HEK293 (cell line): ENCODE measurements around the gene ZSCAN5B.

Experiments
- CTCF ChIA-PET: fragments of 350-600 bp; formaldehyde crosslinking; extraction: SDS; loops from one replicate; lab custom pipeline; 2021; ENCODE audit warnings: antibody characterized with exemption; lab: Yijun Ruan, JAX
- POLR2A ChIA-PET: fragments of 300-600 bp; formaldehyde crosslinking; extraction: SDS; loops from one replicate; lab custom pipeline; 2020; ENCODE audit warnings: antibody characterized with exemption, inconsistent platforms; lab: Yijun Ruan, JAX
- H3K27ac ChIP-seq: fragments of 200-500 bp; sonication (Bioruptor generic); 2 replicates; pipeline ENCODE4 v1.5.1; 2014; ENCODE audit warnings: low read depth, low read length, control low read depth, inconsistent platforms; ENCODE audit errors: extremely low read depth
- H3K36me3 ChIP-seq, 2 experiments: fragments of 200-500 bp in 1 of 2; sonication (Bioruptor generic) in 1 of 2; 1 replicate in 1 of 2; 2 replicates in 1 of 2; pipeline ENCODE4 v1.5.1; 2014 to 2017; ENCODE audit warnings: inconsistent platforms in 2 of 2, low read length in 2 of 2; ENCODE audit not compliant: control insufficient read depth in 2 of 2, insufficient read depth in 1 of 2
- H3K4me1 ChIP-seq: fragments of 200-500 bp; sonication (Bioruptor generic); 2 replicates; pipeline ENCODE4 v1.5.1; 2014; ENCODE audit warnings: mild to moderate bottlenecking, low read length, inconsistent platforms; ENCODE audit not compliant: control insufficient read depth, insufficient read depth
- H3K4me3 ChIP-seq: 2 replicates; pipeline ENCODE4 v1.5.1; 2011; ENCODE audit warnings: low read depth, mild to moderate bottlenecking, control low read depth, low read length, moderate library complexity
- H3K9me3 ChIP-seq: fragments of 200-500 bp; sonication (Bioruptor generic); 2 replicates; pipeline ENCODE4 v1.5.1; 2014; ENCODE audit warnings: low read depth, low read length, inconsistent platforms; ENCODE audit not compliant: control insufficient read depth, insufficient read depth
- KLF8 ChIP-seq: fragments of 450-650 bp; formaldehyde crosslinking; IDR thresholded peaks from 2 replicates; pipeline ENCODE4 v1.5.1; 2016; ENCODE audit warnings: missing biosample characterization, missing genetic modification characterization
- ZFP3 ChIP-seq: fragments of 450-650 bp; formaldehyde crosslinking; IDR thresholded peaks from 2 replicates; pipeline ENCODE4 v1.5.1; 2016; ENCODE audit warnings: low read depth, missing biosample characterization, missing genetic modification characterization
- ZNF114 ChIP-seq: fragments of 450-650 bp; formaldehyde crosslinking; IDR thresholded peaks from 2 replicates; pipeline ENCODE4 v1.5.0; 2017; ENCODE audit warnings: missing biosample characterization, missing genetic modification characterization
- ZNF138 ChIP-seq: fragments of 450-650 bp; formaldehyde crosslinking; IDR thresholded peaks from 2 replicates; pipeline ENCODE4 v1.5.1; 2016; ENCODE audit warnings: missing biosample characterization, missing genetic modification characterization, borderline replicate concordance
- ZNF391 ChIP-seq: fragments of 450-650 bp; formaldehyde crosslinking; IDR thresholded peaks from 2 replicates; pipeline ENCODE4 v1.5.1; 2016; ENCODE audit warnings: low read depth, missing biosample characterization, missing genetic modification characterization, borderline replicate concordance
- ZNF521 ChIP-seq: fragments of 450-650 bp; formaldehyde crosslinking; IDR thresholded peaks from 2 replicates; pipeline ENCODE4 v1.5.1; 2017; ENCODE audit warnings: missing biosample characterization, mild to moderate bottlenecking, missing genetic modification characterization
- ZNF629 ChIP-seq: fragments of 450-650 bp; formaldehyde crosslinking; IDR thresholded peaks from 2 replicates; pipeline ENCODE4 v1.5.1; 2017; ENCODE audit warnings: missing biosample characterization, missing genetic modification characterization
- TF ChIP-seq, protein P1 (sequence below): fragments of 450-650 bp; formaldehyde crosslinking; IDR thresholded peaks from 2 replicates; pipeline ENCODE4 v1.5.1; 2016; ENCODE audit warnings: missing biosample characterization, missing genetic modification characterization
- TF ChIP-seq, protein P2 (sequence below): fragments of 450-650 bp; formaldehyde crosslinking; IDR thresholded peaks from 2 replicates; pipeline ENCODE4 v1.5.1; 2016; ENCODE audit warnings: missing biosample characterization, missing genetic modification characterization, low read depth
- TF ChIP-seq, protein P3 (sequence below): fragments of 450-650 bp; formaldehyde crosslinking; IDR thresholded peaks from 2 replicates; pipeline ENCODE4 v1.5.1; 2017; ENCODE audit warnings: missing biosample characterization, missing genetic modification characterization
- TF ChIP-seq, protein P4 (sequence below): fragments of 450-650 bp; formaldehyde crosslinking; IDR thresholded peaks from 2 replicates; pipeline ENCODE4 v1.5.1; 2017; ENCODE audit warnings: missing biosample characterization, mild to moderate bottlenecking, missing genetic modification characterization, moderate library complexity
- TF ChIP-seq, protein P5 (sequence below): fragments of 450-650 bp; formaldehyde crosslinking; conservative IDR thresholded peaks from 2 replicates; pipeline ENCODE4 v1.5.1; 2016; ENCODE audit warnings: low read depth, missing biosample characterization, missing genetic modification characterization
- TF ChIP-seq, protein P6 (sequence below): fragments of 450-650 bp; formaldehyde crosslinking; IDR thresholded peaks from 2 replicates; pipeline ENCODE4 v1.5.1; 2017; ENCODE audit warnings: missing biosample characterization, missing genetic modification characterization

The ZSCAN5B gene

DNA sequence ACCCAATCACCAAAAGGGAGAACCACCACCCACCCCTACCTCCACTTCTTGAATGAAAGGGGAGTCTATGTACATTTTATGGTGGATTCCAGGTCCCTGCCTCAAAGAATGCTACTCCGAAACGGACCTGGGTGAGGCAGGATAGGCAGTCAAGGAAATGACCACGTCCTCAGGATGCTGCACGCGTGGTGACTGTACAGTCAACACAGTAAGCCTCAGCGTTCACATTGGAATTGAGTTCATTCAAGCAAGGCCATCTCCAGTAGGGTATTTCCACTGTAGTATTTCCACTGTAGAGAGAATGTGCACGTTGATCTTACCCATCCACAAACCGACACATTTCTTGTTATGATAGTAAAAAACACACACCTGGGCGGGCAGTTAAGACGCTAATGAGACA is 21.4 kb upstream of the ZSCAN5B start:
- ChIA-PET CTCF (interaction anchor here (4.0 kb wide), 1 partner anchor 34 kb away, joined by 18 read pairs; no protein-coding TSS in a partner anchor), POLR2A (no interaction called here)
- Histone ChIP-seq H3K27ac (no peak overlapping the region), H3K4me3 (no peak overlapping the region), H3K9me3 (no peaks in the 10 kb centered on the region), H3K4me1 (no peaks in the 10 kb centered on the region), H3K36me3 (peaks cover 0 to 6% of the 10 kb centered on the region in 2 experiments; a peak in 1 of 3 replicates)
- TF ChIP-seq ZNF521 (tag by site-specific recombination) (no peak), ZNF114 (tag by site-specific recombination) (no peak), ZFP3 (no peak)
- TF ChIP-seq, protein P1, sequence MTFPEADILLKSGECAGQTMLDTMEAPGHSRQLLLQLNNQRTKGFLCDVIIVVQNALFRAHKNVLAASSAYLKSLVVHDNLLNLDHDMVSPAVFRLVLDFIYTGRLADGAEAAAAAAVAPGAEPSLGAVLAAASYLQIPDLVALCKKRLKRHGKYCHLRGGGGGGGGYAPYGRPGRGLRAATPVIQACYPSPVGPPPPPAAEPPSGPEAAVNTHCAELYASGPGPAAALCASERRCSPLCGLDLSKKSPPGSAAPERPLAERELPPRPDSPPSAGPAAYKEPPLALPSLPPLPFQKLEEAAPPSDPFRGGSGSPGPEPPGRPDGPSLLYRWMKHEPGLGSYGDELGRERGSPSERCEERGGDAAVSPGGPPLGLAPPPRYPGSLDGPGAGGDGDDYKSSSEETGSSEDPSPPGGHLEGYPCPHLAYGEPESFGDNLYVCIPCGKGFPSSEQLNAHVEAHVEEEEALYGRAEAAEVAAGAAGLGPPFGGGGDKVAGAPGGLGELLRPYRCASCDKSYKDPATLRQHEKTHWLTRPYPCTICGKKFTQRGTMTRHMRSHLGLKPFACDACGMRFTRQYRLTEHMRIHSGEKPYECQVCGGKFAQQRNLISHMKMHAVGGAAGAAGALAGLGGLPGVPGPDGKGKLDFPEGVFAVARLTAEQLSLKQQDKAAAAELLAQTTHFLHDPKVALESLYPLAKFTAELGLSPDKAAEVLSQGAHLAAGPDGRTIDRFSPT (tag by site-specific recombination): no peak
- TF ChIP-seq, protein P2, sequence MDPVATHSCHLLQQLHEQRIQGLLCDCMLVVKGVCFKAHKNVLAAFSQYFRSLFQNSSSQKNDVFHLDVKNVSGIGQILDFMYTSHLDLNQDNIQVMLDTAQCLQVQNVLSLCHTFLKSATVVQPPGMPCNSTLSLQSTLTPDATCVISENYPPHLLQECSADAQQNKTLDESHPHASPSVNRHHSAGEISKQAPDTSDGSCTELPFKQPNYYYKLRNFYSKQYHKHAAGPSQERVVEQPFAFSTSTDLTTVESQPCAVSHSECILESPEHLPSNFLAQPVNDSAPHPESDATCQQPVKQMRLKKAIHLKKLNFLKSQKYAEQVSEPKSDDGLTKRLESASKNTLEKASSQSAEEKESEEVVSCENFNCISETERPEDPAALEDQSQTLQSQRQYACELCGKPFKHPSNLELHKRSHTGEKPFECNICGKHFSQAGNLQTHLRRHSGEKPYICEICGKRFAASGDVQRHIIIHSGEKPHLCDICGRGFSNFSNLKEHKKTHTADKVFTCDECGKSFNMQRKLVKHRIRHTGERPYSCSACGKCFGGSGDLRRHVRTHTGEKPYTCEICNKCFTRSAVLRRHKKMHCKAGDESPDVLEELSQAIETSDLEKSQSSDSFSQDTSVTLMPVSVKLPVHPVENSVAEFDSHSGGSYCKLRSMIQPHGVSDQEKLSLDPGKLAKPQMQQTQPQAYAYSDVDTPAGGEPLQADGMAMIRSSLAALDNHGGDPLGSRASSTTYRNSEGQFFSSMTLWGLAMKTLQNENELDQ (tag by site-specific recombination): no peak
- TF ChIP-seq, protein P3, sequence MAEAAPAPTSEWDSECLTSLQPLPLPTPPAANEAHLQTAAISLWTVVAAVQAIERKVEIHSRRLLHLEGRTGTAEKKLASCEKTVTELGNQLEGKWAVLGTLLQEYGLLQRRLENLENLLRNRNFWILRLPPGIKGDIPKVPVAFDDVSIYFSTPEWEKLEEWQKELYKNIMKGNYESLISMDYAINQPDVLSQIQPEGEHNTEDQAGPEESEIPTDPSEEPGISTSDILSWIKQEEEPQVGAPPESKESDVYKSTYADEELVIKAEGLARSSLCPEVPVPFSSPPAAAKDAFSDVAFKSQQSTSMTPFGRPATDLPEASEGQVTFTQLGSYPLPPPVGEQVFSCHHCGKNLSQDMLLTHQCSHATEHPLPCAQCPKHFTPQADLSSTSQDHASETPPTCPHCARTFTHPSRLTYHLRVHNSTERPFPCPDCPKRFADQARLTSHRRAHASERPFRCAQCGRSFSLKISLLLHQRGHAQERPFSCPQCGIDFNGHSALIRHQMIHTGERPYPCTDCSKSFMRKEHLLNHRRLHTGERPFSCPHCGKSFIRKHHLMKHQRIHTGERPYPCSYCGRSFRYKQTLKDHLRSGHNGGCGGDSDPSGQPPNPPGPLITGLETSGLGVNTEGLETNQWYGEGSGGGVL: no peak
- TF ChIP-seq, protein P4, sequence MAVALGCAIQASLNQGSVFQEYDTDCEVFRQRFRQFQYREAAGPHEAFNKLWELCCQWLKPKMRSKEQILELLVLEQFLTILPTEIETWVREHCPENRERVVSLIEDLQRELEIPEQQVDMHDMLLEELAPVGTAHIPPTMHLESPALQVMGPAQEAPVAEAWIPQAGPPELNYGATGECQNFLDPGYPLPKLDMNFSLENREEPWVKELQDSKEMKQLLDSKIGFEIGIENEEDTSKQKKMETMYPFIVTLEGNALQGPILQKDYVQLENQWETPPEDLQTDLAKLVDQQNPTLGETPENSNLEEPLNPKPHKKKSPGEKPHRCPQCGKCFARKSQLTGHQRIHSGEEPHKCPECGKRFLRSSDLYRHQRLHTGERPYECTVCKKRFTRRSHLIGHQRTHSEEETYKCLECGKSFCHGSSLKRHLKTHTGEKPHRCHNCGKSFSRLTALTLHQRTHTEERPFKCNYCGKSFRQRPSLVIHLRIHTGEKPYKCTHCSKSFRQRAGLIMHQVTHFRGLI (tag by site-specific recombination): no peak

DNA sequence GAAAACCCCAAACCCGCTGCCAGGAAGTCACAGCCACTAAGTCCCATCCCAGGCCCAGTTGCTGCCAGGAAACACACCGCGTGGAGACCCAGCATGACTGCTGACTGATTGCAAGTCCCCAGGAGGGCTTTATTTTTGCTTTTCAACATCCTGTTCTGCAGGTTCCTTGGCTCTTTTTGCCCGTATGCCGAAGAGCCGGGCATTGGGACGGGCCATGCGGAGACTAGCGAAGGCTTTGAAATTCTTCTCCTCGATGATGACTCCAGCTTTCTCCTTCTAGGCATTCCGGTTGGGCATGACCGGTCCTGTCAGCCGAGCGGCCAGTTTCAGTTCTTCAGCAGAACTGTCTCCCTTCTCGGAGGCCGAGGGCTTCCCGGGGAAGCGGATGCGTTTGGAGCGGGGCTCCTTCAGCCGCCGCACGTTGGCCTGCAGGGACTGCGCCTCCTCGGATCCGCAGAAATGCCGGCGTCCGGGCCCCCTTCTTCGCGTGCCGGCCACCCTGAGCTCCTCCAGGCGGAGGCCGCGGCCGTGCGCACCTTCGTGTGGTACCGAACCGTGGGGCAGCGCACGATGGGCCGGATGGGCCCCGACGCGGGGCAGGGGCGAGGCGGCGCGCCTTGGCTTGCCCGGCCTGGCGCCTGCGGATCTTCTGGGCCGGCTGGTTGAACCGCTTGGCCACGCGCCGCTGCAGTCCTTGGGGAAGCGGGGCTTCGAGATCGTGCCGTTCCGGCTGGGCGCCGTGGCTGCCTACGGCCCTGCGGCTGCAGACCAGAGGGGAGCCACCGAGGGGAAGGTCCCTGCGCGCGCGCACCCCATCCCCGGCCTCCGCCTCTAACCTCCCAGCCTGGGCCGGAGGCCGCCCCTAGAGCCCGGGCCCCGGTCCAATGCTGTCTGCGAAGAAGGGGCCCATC is 19.7 kb upstream of the ZSCAN5B start:
- no peak overlapping the region for H3K4me3 ChIP-seq
- no peaks in the 10 kb centered on the region for H3K9me3 ChIP-seq
- no peaks in the 10 kb centered on the region for H3K4me1 ChIP-seq
- no peak overlapping the region for H3K27ac ChIP-seq
- H3K36me3 ChIP-seq: peaks cover 0 to 6% of the 10 kb centered on the region in 2 experiments; a peak in 1 of 3 replicates
- ChIA-PET POLR2A (no interaction called here), CTCF (no interaction called here)
- TF ChIP-seq, protein P5, sequence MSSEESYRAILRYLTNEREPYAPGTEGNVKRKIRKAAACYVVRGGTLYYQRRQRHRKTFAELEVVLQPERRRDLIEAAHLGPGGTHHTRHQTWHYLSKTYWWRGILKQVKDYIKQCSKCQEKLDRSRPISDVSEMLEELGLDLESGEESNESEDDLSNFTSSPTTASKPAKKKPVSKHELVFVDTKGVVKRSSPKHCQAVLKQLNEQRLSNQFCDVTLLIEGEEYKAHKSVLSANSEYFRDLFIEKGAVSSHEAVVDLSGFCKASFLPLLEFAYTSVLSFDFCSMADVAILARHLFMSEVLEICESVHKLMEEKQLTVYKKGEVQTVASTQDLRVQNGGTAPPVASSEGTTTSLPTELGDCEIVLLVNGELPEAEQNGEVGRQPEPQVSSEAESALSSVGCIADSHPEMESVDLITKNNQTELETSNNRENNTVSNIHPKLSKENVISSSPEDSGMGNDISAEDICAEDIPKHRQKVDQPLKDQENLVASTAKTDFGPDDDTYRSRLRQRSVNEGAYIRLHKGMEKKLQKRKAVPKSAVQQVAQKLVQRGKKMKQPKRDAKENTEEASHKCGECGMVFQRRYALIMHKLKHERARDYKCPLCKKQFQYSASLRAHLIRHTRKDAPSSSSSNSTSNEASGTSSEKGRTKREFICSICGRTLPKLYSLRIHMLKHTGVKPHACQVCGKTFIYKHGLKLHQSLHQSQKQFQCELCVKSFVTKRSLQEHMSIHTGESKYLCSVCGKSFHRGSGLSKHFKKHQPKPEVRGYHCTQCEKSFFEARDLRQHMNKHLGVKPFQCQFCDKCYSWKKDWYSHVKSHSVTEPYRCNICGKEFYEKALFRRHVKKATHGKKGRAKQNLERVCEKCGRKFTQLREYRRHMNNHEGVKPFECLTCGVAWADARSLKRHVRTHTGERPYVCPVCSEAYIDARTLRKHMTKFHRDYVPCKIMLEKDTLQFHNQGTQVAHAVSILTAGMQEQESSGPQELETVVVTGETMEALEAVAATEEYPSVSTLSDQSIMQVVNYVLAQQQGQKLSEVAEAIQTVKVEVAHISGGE (tag by site-specific recombination): no peak
- no peak for TF ChIP-seq KLF8
- TF ChIP-seq, protein P6, sequence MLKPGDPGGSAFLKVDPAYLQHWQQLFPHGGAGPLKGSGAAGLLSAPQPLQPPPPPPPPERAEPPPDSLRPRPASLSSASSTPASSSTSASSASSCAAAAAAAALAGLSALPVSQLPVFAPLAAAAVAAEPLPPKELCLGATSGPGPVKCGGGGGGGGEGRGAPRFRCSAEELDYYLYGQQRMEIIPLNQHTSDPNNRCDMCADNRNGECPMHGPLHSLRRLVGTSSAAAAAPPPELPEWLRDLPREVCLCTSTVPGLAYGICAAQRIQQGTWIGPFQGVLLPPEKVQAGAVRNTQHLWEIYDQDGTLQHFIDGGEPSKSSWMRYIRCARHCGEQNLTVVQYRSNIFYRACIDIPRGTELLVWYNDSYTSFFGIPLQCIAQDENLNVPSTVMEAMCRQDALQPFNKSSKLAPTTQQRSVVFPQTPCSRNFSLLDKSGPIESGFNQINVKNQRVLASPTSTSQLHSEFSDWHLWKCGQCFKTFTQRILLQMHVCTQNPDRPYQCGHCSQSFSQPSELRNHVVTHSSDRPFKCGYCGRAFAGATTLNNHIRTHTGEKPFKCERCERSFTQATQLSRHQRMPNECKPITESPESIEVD: no peak
- TF ChIP-seq ZNF629 (tag by site-specific recombination): no peak
- TF ChIP-seq ZNF138: no peak
- no peak for TF ChIP-seq ZNF391 (tag by site-specific recombination)
